GM21447 (cell line): Measurements from ENCODE around the gene ACP2.

ENCODE experiments used
- ATAC-seq: cut with Tn5 transposase; IDR thresholded peaks from one replicate; pipeline ENCODE4 v1.9.1; 2021; ENCODE audit not compliant: unreplicated experiment

ACP2 gene

DNA sequence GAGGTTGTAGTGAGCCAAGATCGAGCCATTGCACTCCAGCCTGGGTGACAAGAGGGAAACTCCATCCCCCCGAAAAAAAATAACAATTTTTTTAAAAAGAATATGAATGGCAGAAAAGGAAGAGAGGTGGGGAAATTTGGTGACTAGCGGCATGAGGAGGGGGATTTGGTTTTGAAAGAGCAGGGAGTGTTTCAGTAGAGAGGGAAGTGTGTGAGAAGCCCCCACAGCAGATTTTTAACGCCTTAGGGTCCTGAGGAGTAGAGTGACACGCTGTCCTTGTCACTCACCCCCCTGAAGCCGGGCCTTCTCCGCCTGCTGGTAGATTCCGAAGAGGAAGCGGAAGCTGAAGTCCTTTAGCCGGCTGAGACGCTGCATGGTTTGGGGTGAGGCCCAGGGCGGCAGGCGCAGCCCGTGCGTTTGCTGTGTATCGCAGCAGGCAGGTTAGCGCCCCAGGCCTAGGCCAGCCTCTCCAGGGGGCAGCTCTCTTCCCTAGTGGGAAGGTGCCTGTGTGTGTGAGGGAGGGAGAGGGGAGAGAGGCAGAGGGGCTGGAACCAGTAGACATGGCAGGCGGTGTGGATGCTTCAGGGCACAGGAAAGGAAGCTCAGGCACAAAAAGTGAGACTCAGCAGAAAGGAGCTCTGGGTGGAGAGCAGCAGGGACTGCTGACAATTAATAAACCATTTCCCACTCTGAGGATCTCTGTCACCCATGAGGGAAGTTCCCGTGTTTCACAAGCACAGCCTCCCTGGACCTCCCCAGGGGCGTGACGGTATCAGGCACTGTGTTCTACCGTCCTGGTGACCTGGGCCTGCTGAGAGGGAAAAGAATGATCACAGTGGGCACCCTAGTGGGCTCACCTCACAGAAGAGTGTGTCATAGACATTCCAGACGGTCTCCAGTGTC, 3.9 kb downstream of the ACP2 start:
- ATAC-seq = no peak

DNA sequence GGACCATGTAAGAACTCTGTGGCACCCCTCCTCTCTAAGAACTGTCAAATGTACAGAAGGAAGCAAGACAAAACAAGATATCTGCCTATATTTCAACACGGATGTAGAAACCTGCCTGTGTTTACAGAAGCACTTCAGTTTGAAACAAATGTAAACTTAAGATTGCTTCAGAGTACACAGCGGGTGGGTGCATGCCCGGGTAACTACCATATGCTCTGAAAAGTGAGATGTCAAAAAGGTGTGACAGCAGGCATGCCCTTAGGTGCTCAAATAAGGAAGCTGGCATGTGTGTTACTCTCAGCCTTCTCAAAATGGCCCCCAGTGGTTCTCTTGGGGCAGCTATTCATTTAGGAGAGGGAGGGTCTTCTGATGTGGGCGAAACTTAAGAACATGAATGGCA, 5.2 kb downstream of the ACP2 start:
- no peak for ATAC-seq

DNA sequence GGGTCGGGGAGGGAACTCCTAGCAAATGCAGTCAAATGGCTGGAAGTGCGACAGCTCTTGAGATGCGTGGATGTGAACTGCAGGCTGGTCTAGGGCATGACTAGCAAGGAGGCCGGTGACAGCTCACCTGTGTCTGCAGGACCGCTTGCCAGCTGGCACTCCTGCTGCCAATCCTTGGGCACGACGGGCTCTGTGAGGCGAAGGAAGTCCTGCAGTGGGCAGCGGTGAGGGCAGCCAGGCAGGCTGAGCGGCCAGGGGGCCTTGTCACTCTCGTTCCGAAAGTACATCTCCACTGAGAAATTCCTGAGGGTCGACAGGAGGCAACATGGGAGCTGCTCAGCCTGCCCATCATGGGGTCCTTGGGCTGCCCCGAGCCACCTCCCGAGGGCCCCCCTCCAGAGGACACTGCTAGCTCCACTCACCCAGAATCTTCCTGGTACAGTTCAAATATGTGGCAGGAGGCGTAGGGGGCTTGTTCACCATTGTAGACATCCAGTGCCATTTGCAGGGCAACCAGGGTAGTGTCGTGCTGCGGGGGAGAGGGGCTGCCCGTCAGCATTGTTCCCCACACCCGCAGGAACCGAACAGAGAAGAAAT, 5.9 kb downstream of the ACP2 start:
- ATAC-seq = no peak

DNA sequence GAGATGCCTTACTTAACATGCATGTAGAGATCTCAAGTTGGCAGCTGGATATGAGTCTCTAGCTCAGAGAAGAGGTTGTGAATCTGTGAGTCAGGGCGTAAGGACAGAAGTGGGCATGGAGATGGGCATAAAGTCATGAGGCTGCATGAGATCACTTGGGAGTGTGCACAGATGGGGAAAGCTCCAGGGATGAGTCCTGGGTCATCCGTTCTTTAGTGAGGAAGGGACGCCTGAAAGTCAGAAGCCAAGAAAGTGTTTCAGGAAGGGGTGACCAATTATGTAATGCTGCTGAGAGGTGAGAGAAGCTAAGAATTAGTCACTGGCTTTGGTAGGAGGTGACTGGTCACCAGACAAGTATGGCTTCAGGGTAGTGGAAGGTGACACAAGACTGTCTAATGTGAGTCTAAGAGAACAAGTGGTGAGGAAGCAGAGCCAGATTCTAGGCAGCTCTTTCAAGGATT, 6.7 kb downstream of the ACP2 start:
- ATAC-seq = no peak

DNA sequence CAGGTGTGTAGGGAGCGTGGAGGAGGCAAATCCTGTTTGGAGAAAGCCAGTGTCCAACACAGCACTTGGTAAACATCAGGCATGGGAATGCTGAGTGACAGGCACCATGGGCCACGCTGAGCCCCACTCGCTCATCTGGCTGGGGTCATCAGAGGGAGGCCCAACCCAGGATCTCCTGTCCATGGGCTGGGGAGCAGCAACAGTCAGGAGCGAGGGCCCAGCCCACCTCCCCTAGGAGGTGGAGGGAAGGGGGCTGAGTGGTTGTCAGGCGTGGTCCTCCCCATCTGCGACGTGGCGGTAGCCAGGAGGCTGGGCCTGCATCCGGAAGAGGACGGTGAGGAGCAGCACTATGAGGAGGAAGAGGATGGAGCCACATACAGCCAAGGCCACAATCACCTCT, 8.8 kb downstream of the ACP2 start:
- no peak for ATAC-seq

DNA sequence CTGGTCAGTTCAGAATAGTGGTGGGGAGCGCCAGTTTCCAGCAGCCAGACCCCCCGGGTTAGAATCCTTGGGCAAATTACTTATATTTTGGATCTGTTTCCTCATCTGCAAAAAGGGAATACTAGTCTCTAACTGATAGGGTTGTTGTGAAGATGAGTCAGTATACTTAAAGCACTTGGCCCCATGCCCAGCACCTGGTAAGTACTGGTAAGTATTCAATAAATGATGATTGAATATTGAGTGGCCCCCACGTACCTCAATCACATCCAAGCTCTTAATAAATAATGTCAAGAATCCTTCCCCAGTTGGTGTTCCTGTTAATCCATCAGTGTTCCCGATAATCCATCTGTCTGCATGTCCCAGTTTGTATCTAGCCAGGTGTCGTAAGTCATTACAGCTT, 12.1 kb downstream of the ACP2 start:
- no peak for ATAC-seq

DNA sequence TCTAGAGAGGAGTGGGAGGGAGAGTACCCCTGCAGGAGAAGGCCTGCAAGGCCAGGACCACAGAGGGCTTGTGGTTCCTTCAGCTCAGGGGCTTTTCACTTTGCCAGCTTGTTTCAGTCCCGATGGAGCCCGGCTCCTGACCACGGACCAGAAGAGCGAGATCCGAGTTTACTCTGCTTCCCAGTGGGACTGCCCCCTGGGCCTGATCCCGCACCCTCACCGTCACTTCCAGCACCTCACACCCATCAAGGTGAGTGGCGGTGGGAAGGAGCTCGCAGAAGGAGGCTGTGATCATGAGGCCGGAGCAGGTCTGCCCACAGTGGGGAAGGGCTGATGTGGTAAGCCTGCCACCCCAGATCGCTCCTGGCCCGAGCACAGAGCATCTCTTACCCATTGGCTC, 13.5 kb downstream of the ACP2 start:
- ATAC-seq = no peak

DNA sequence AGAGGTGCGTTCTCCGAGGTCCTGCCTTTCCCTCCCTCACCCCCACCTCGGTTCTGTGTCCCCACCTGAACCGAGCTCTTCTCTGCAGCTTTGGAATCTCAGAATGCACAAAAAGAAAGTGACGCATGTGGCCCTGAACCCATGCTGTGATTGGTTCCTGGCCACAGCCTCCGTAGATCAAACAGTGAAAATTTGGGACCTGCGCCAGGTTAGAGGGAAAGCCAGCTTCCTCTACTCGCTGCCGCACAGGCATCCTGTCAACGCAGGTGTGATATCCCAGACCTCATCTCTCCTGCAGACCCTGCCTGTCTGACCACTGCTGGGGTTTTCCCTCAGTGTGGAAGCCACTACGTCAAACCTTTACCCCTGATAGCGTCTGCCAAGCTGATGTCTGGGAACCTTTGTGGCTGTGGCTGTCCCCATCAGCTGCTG, 13.9 kb downstream of the ACP2 start:
- ATAC-seq = no peak

DNA sequence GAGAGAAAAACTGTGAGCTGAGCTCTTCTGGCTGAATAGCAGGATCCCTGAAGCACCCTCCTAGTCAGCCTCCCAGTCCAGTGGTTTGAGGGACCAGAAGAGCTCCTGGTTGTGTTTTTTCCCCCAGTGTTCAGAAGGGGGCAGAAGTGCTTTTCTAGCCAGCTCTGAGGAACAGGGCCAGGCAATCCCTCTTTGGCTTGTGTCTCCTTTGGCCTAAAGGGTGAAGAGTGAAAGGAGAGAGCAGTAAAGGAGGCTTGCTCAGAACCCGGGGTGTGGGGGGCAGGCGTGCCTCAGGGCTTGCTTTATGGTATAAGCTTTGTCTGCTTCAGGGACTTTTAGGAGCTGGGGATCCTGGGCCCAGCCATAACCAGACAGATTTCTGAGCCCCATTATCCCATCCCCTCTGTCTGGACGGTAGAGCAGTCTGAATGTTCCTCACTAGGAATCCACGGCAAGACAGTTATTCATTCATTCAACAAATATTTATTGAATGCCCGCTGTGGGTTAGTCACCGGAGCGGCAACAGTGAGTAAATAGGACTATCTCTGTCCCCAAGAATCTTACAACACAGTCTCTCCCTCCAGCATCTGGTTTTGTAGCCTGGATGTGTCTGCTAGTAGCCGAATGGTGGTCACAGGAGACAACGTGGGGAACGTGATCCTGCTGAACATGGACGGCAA, 14.5 kb downstream of the ACP2 start:
- no peak for ATAC-seq

DNA sequence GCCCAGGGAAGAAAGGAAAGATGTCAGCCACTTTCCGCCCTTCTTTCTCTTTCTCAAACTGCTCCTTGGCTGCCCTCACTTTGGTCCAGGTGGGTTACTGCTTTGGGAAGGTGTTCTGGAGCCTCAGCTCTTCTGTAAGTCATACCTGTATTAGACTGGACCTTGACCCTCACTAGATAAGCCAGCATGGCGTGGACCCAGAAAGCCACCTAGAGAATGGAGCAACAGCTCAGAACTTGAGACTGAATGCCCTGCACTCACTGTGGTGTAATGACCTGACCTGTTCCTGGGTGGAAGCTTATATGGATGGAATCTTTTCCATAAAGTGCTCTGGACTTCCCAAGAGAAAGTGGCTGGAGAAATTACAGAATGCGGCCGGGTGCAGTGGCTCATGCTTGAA, 15.6 kb downstream of the ACP2 start:
- ATAC-seq = no peak

DNA sequence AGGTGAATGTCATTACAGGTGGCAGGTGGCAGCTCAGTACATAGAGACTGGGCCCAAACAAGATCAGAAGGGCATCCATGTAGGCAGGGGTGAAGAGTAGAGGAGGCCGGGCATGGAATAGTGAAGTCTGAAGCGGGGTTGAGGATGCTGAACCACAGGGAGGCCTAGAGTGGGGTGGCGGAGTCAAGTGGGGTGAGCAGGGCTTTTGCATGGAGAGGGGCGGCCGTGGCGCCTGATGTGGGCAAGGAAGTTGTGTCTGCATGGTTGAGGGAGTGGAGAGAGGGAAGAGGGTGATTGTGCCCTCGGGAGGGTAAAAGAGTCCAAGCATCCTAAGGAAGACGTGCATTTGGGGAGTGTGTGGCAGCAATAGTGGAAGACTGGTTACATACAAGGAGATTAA, 19.5 kb downstream of the ACP2 start:
- ATAC-seq = no peak

DNA sequence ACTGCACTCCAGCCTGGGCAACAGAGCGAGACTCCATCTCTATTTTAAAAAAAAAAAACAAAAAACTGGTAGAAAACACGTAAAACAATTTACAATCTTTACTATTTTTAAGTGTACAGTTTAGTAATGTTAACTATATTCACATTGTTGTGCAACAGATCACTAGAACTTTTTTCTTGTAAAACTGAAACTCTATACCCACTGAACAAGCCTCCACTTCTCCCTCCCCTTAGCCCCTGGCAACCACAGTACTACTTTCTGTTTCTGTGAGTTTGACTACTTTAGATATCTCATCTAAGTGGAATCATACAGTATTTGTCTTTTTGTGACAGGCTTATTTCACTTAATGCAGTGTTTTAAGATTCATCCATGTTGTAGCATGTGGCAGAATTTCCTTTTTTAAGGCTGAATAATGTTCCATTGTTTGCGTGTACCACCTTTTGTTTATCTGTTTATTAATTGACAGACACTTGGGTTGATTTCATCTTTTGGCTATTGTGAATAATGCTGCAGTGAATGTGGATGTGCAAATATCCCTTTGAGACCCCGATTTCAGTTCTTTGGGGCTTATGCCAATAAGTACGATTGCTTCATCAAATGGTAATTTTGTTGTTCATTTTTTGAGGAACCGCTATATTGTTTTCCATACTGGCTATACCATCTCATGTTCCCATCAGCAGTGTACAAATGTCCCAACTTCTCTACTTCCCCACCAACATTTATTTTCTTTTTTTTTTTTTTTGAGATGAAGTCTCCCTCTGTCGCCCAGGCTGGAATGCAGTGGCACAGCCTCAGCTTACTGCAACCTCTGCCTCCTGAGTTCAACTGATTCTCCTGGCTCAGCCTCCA, 22.8 kb downstream of the ACP2 start:
- peak; percentile 92 for ATAC-seq

DNA sequence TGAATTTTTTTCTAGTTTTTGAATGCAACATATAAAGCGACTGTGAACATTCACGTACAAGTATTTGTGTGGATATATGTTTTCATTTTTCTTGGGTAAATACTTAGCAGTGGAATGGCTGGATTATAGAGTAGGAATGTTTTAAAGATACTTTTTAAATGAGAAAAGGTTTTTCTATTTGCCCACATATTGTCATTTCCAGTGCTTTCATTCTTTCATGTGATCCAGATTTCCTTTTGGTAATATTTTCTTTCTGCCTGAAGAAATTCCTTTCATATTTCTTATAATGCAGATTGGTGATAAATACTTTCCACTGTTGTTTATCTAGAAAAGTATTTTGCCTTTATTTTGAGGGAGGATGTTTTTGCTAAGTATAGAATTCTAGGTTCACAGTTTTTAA, 25.9 kb downstream of the ACP2 start:
- no peak for ATAC-seq

DNA sequence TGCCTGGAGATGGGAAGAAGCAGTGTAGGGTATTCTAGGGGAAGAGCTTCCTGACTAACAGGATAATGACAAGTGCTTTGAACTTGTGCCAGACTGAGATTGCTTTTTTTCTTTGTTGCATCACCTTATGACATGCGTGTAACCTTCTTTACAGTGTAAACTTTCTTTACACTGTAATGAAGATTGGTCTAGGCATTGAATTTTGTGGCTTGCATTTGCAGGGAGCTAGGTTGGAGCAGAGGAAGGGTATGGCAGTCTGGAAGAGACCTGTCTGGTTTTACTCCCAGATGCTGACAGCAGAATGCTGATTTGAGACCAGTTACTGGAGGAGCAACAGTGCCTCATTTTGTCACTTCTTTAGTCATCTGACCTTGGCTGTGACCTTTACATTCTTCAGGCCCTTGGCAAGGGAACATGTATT, 28.2 kb downstream of the ACP2 start:
- ATAC-seq = no peak

DNA sequence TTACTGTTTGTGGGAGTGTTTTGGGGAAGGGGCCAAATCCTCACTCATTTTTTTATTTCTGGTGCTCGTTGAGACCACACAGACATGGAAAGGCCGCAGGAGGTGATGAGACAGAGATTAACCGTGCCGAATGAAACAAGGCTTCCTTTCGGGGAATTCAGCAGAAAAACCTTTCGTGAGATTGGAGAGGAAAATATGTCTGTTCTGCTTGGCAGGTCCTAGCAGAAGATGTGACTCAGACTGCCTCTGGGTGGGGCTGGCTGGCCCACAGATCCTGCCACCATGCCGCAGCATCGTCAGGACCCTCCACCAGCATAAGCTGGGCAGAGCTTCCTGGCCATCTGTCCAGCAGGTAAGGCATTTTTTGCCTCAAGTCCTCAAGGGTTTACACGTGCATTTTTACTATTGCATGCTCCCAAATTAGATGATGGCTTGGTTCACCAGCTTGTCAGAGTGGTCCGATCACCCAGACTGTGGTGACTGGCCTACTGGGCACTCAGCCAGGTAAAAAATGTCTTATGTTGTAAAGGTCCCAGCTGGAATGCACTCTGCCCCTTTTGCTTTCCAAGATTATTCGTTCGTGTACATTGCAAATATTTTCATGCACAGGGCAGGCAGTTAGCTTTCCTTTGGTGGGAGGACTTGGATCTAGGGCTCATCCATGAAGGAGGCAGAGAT, 32.4 kb downstream of the ACP2 start:
- peak; percentile 25 for ATAC-seq

DNA sequence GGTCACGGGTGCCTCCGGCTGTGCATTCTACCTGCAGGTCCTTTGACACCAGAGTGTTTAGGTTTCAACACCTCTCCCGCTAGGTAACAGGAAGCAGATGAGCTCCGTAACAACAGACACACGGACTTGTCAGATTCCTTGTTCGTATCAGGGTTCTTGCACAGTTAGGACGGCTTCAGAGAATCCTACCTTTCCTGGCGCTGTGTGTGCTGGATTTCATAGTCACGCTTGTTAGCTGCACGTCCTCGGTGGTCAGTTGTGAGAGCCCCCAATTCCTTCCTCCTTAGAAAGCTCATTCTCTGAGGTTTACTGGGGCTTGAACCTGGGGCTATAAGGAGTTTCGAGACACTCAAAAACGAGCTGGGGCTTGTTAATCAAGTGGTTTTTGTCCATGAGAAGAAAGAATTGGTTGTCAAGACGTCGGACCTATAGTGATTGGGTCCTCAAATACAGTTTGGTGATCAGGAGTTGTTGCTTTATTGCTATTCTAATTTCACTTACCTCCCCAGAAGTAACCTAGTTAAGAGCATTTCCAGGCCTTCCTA, 33.2 kb downstream of the ACP2 start:
- ATAC-seq = no peak

DNA sequence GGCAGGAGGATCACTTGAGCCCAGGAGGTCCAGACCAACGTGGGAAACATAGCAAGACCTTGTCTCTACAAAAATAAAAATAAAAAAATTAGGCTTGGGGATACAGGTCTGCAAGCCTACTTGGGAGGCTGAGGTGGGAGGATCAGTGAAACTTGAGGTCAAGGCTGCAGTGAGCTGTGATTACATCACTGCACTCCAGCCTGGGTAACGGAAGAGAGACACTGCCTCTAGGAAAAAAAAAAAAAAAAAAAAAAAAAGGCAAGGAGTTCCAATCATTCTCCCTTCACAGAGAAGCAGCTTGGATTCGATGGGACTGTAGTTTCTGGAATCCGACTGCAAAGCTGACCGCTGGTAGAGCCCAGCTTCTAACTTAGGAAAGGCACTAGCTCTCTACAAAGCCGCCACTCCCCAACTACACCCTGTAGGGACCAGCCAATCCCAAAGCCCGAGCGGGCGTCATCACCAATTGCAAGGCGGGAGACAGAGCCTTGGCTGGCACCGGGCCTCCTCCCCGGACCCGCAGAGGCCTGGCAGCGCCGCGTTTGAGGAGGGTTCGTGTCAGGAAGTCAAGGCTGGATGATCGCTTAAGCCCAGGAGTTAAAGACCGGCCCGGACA, 34.6 kb downstream of the ACP2 start:
- peak; percentile 64 for ATAC-seq

DNA sequence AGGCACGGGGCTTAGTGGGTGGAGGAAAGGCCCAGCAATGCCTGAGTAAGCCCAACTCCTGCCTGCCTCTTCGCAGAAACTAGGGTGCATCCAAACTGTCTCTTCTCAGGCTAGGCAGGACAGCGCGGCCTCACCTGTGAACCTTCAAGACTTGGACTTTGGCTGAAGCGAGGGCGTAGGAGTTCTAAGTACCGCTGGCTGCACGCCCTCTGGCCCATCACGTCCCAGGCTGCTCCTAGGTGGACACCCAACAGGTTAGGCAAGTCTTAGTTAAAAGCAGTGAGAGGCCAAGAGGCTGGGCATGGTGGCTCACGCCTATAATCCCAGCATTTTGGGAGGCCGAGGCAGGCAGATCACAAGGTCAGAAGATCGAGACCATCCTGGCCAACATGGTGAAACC, 35.7 kb downstream of the ACP2 start:
- no peak for ATAC-seq

DNA sequence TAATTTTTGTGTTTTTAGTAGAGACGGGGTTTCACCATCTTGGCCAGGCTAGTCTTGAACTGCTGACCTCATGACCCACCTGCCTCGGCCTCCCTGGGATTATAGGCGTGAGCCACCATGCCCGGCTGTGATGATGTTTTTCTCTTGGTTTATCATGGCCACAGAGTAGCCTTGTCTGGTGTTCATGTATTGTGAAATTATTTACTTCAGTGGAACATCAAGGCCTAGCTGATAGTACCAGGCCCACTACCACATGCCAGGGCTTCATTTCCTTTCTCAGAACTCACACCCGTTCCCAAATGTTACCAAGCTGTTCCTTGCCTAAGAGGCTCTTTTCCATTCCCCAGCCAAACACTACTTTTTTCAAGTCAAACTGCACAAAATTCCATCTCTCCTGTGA, 40.0 kb downstream of the ACP2 start:
- ATAC-seq = no peak
